IgD-negative memory B cell (primary cell): ENCODE measurements around the gene TREM1. TPM values are rescaled to one million over a fixed set of nuclear protein-coding genes. Genes with fewer than 3 reads are reported as not detected.
"Not testable (repeated sequence)": the region's sequence is repeated elsewhere in the genome, so short reads cannot be mapped to it uniquely, and the experiment has no call there.

Source experiments
- H3K27ac Mint-ChIP-seq, 3 donors: one replicate each; pipeline ENCODE4 v1.8.0; 2020 to 2022; ENCODE audit warnings: mild to moderate bottlenecking in 3 of 3, mixed read lengths in 3 of 3, moderate library complexity in 1 of 3
- H3K27me3 Mint-ChIP-seq: one replicate; pipeline ENCODE4 v1.8.0; 2021; ENCODE audit warnings: mixed read lengths
- H3K36me3 Mint-ChIP-seq: one replicate; pipeline ENCODE4 v1.8.0; 2020; ENCODE audit warnings: mild to moderate bottlenecking, mixed read lengths
- H3K4me1 Mint-ChIP-seq, 3 donors: one replicate each; pipeline ENCODE4 v1.8.0; 2020 to 2022; ENCODE audit warnings: mixed read lengths in 3 of 3, mild to moderate bottlenecking in 1 of 3
- H3K4me3 Mint-ChIP-seq, 4 donors: one replicate each; pipeline ENCODE4 v1.8.0; 2020 to 2022; ENCODE audit warnings: mild to moderate bottlenecking in 4 of 4, mixed read lengths in 4 of 4, moderate library complexity in 3 of 4
- H3K9me3 Mint-ChIP-seq, 3 donors: one replicate each; pipeline ENCODE4 v1.8.0; 2020 to 2021; ENCODE audit warnings: mixed read lengths in 3 of 3, mild to moderate bottlenecking in 1 of 3
- polyA plus RNA-seq: library from polyadenylated mRNA; unstranded; fragments of 300-500 nt; fragmentation: Illumina TruSeq; gene quantifications from one replicate; pipeline ENCODE4 v1.2.3, GENCODE V29; 2021

The TREM1 gene
- polyA plus RNA-seq, 1 donor from 2014 or later: 0.58 TPM

GRCh38 chr6:41315943-41316620 lies 29.6 kb upstream of the TREM1 start:
- Mint-ChIP-seq H3K9me3 (no peaks in the 10 kb centered on the region), H3K4me1 (peaks cover 8 to 29% (median 18%) of the 10 kb centered on the region in 3 donors), H3K4me3 (no peak overlapping the region), H3K27me3 (peaks cover 11% of the 10 kb centered on the region), H3K27ac (no peak overlapping the region), H3K36me3 (no peaks in the 10 kb centered on the region)

- Mint-ChIP-seq H3K4me1 (peaks cover 8 to 29% (median 18%) of the 10 kb centered on the region in 3 donors), H3K27me3 (peaks cover 11% of the 10 kb centered on the region), H3K27ac (no peak overlapping the region), H3K4me3 (peak overlapping the region in 2 of 4 donors; percentile 39 to 41), H3K9me3 (no peaks in the 10 kb centered on the region), H3K36me3 (no peaks in the 10 kb centered on the region)
These were observed 28.7 kb upstream of the TREM1 start for GRCh38 chr6:41315203-41315602.

DNA sequence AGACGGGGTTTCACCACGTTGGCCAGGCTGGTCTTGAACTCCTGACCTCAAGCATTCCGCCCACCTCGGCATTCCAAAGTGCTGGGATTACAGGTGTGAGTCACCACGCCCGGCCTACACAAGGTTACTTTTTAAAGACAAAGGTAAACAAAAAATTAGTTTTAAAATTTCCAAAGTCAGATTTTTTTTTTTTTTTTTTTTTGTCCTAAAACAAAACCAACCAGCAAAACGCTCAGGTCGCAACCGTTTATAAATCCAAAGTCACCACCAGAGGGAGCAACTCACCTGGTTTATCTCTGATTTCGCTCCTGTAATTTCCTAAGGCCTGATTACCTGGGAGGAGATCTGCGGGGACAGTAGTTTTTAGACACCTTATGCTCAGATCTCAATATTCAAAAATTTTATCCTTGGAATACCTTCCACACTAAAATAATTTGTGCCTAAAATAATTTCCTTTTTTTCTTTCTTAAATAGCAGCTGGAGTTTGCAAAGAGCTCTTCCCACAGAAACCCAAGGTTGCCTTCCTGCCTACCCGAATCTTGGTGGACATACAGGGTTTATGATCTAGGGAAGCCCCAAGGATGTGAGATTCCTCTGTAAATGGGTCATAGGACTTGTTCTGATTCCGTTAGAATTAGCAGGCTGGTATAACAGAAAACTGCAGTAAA lies 19.8 kb upstream of the TREM1 start:
- Mint-ChIP-seq H3K36me3 (peaks cover 2% of the 10 kb centered on the region), H3K27me3 (peaks cover 3% of the 10 kb centered on the region), H3K4me1 (peaks cover 16 to 27% (median 18%) of the 10 kb centered on the region in 3 donors), H3K27ac (no peak overlapping the region), H3K4me3 (no peak overlapping the region), H3K9me3 (peaks cover 0 to 5% (median 4%) of the 10 kb centered on the region in 3 donors)

- peaks cover 0 to 9% (median 8%) of the 10 kb centered on the region in 3 donors for H3K9me3 Mint-ChIP-seq
- no peaks in the 10 kb centered on the region for H3K27me3 Mint-ChIP-seq
- peaks cover 2% of the 10 kb centered on the region for H3K36me3 Mint-ChIP-seq
- H3K4me1 Mint-ChIP-seq: peaks cover 33 to 52% (median 36%) of the 10 kb centered on the region in 3 donors
- H3K27ac Mint-ChIP-seq: peak overlapping the region in 2 of 3 donors; percentile 14 to 65
- peak overlapping the region in 1 of 4 donors; percentile 83 for H3K4me3 Mint-ChIP-seq
These were observed 16.2 kb upstream of the TREM1 start for GRCh38 chr6:41302638-41303037.

DNA sequence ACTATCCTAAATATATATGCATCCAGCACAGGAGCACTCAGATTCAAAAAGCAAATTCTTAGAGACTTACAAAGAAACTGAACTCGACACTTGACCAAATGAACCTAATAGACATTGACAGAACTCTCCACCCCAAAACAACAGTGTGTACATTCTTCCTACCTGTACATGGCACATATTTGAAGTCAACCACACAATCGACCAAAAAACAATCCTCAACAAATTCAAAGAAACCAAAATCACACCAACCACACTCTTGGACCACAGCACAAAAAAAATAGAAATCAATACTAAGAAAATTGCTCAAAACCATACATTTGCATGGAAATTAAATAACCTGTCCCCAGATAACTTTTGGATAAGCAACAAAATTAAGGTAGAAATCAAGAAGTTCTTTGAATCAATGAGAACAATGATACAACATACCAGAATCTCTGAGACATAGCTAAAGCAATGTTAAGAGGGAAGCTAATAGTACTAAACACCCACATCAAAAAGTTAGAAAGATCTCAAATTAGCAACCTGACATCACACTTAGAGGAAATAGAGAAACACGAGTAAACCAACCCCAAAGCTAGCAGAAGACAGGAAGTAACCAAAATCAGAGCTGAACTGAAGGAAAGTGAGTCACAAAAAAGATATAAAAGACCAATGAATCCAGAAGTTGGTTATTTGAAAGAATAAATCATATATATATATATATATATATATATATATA lies 12.5 kb upstream of the TREM1 start:
- peak overlapping the region; percentile 7 to 83 (median 59) for H3K4me3 Mint-ChIP-seq
- peak overlapping the region in 2 of 3 donors; percentile 19 to 94 for H3K27ac Mint-ChIP-seq
- H3K27me3 Mint-ChIP-seq: no peaks in the 10 kb centered on the region
- H3K9me3 Mint-ChIP-seq: peaks cover 0 to 11% (median 8%) of the 10 kb centered on the region in 3 donors
- H3K4me1 Mint-ChIP-seq: peaks cover 29 to 46% (median 29%) of the 10 kb centered on the region in 3 donors
- H3K36me3 Mint-ChIP-seq: peaks cover 2% of the 10 kb centered on the region

DNA sequence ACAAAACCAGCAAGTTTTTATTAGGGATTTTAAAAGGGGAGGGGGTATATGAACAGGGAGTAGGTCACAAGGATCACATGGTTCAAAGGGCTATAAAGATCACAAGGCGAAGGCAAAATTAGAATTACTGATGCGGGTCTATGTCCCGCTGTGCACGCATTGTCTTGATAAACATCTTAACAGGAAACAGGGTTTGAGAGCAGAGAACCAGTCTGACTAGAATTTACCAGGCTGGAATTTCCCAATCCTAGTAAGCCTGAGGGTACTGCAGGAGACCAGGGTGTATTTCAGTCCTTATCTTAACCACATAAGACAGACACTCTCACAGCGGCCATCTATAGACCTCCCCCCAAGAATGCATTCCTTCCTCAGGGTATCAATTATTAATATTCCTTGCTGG lies 10.8 kb upstream of the TREM1 start:
- H3K27me3 Mint-ChIP-seq, H3K9me3 Mint-ChIP-seq, H3K36me3 Mint-ChIP-seq, H3K4me3 Mint-ChIP-seq, H3K27ac Mint-ChIP-seq: not testable (repeated sequence)
- H3K4me1 Mint-ChIP-seq: peaks cover 23 to 39% (median 23%) of the 10 kb centered on the region in 3 donors

- Mint-ChIP-seq H3K4me1 (peaks cover 11 to 21% (median 12%) of the 10 kb centered on the region in 3 donors), H3K4me3 (peak overlapping the region in 1 of 4 donors; percentile 30), H3K36me3 (peaks cover 1% of the 10 kb centered on the region), H3K9me3 (peaks cover 0 to 6% (median 4%) of the 10 kb centered on the region in 3 donors), H3K27ac (no peak overlapping the region), H3K27me3 (no peaks in the 10 kb centered on the region)
These were observed 7.9 kb upstream of the TREM1 start for GRCh38 chr6:41294214-41294872.

DNA sequence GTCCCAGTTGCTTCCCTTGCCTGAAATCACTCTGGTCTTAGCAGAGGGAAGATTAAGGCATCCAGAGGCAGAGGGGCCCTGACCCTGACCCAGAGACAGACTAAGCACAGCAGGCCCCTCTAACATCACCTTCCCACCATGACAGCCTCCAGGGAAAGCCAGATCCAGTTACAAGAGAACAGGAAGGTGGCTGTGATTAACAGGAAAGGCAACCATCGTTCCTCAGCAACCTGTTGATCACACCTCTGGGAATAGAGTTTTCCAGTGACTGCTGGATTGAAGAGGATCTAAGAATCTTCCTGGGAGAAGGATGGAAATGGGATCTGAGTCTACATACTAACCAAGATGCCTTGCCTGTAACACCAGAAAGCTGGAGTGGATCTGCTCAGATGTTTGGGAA lies 5.2 kb upstream of the TREM1 start:
- no peaks in the 10 kb centered on the region for H3K27me3 Mint-ChIP-seq
- peak overlapping the region in 1 of 3 donors; percentile 28 for H3K27ac Mint-ChIP-seq
- H3K9me3 Mint-ChIP-seq: peaks cover 0 to 4% (median 0%) of the 10 kb centered on the region in 3 donors
- peak overlapping the region in 1 of 4 donors; percentile 21 for H3K4me3 Mint-ChIP-seq
- peaks cover 1% of the 10 kb centered on the region for H3K36me3 Mint-ChIP-seq
- H3K4me1 Mint-ChIP-seq: peaks cover 0 to 9% (median 0%) of the 10 kb centered on the region in 3 donors

DNA sequence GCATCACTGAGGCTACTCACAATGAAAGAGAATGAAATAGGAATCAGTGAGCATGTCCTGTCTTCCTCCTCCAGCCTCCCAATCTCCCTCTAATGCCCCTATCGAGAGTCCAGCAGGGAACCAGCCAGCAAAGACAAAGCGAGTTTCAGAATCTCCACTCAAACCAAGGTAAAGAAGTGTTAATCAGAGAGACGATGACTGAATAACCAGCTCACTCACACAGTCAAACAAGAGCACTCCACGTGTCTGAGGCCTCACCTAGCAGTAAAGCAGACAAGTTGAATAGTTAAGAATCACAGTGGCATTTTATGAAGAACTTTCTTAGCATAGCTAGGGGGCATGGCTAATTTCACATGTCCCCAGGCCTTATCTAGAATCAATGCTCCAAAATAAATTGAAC lies 3.3 kb upstream of the TREM1 start:
- no peak overlapping the region for H3K27ac Mint-ChIP-seq
- peaks cover 0 to 2% (median 0%) of the 10 kb centered on the region in 3 donors for H3K9me3 Mint-ChIP-seq
- peaks cover 1% of the 10 kb centered on the region for H3K36me3 Mint-ChIP-seq
- peaks cover 0 to 6% (median 0%) of the 10 kb centered on the region in 3 donors for H3K4me1 Mint-ChIP-seq
- H3K27me3 Mint-ChIP-seq: peaks cover 2% of the 10 kb centered on the region
- H3K4me3 Mint-ChIP-seq: no peak overlapping the region

DNA sequence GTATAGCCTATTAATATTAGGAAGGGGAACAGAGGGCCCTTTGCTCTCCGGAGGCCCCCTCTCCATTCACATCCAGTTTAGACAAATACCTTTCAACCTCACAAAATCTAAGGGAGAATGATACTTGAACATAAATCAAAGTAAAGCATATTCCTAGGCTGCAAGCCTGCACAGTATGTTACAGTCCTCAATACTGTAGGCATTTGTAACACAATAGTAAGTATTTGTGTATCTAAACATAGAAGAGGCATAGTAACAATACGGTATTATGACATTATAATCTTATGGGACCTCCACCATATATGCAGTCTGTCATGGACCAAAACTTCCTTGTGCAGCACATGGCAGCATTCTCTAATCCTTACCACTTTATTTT lies 2.3 kb upstream of the TREM1 start:
- H3K27me3 Mint-ChIP-seq: peaks cover 2% of the 10 kb centered on the region
- no peak overlapping the region for H3K27ac Mint-ChIP-seq
- peaks cover 1% of the 10 kb centered on the region for H3K36me3 Mint-ChIP-seq
- no peak overlapping the region for H3K4me3 Mint-ChIP-seq
- peaks cover 0 to 6% (median 0%) of the 10 kb centered on the region in 3 donors for H3K4me1 Mint-ChIP-seq
- peaks cover 0 to 2% (median 0%) of the 10 kb centered on the region in 3 donors for H3K9me3 Mint-ChIP-seq

DNA sequence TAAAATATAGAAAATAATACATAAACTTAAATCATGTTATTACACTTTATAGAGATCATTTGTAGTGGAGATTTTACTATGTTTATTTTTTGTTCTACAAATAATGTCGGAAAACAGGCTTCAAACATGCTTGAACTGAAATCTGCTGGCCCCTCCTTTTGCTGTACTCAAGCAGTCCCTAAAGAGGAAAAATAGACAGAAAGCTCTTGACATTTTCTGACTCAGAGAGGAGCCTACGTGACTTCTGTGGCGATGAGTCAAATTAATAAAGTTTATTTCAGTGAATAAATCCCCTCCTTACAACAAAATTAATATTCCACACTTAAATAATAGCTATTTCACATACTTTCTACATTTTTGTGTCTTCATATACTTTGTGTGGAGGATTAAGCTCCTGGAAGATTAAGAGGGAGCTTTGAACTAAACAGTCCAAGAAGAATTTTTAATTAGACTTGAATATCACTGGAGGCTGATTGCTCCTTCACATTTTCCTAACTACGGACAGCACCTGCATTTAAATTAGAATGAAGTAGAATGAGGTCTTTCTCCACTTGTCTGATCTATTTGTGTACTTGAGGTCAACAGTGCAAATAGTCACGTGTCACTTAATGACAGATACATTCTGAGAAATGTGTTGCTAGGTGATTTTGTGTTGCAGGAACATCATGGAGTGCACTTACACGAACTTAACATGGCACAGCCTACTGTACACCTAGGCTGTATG lies 1.7 kb upstream of the TREM1 start:
- peaks cover 2% of the 10 kb centered on the region for H3K27me3 Mint-ChIP-seq
- no peak overlapping the region for H3K4me3 Mint-ChIP-seq
- peaks cover 0 to 2% (median 0%) of the 10 kb centered on the region in 3 donors for H3K9me3 Mint-ChIP-seq
- H3K27ac Mint-ChIP-seq: no peak overlapping the region
- peaks cover 1% of the 10 kb centered on the region for H3K36me3 Mint-ChIP-seq
- peaks cover 0 to 6% (median 0%) of the 10 kb centered on the region in 3 donors for H3K4me1 Mint-ChIP-seq

- peaks cover 2% of the 10 kb centered on the region for H3K36me3 Mint-ChIP-seq
- H3K9me3 Mint-ChIP-seq: peaks cover 0 to 3% (median 0%) of the 10 kb centered on the region in 3 donors
- H3K4me3 Mint-ChIP-seq: no peak overlapping the region
- peaks cover 2% of the 10 kb centered on the region for H3K27me3 Mint-ChIP-seq
- H3K27ac Mint-ChIP-seq: no peak overlapping the region
- H3K4me1 Mint-ChIP-seq: peaks cover 0 to 6% (median 0%) of the 10 kb centered on the region in 3 donors
These were observed 1.8 kb downstream of the TREM1 start for GRCh38 chr6:41284726-41285125.

GRCh38 chr6:41283600-41283999 lies 2.9 kb downstream of the TREM1 start:
- Mint-ChIP-seq H3K27me3 (peaks cover 2% of the 10 kb centered on the region), H3K36me3 (peaks cover 2% of the 10 kb centered on the region), H3K4me3 (no peak overlapping the region), H3K4me1 (peaks cover 0 to 12% (median 7%) of the 10 kb centered on the region in 3 donors), H3K27ac (no peak overlapping the region), H3K9me3 (peaks cover 0 to 2% (median 0%) of the 10 kb centered on the region in 3 donors)
